HEK293 (cell line): Measurements from ENCODE around the gene C1orf56.

Experiments used
- BCL11A ChIP-seq: fragments of 450-650 bp; formaldehyde crosslinking; IDR thresholded peaks from 2 replicates; pipeline ENCODE4 v1.5.1; 2016; ENCODE audit warnings: low read depth, missing biosample characterization, missing genetic modification characterization
- HOXA7 ChIP-seq: sonication (generic); formaldehyde crosslinking; IDR thresholded peaks from 2 replicates; pipeline ENCODE4 v1.8.1; 2022; ENCODE audit warnings: missing genetic modification reagents, borderline replicate concordance
- SETDB1 ChIP-seq: IDR thresholded peaks from one replicate; pipeline ENCODE4 v1.6.1; 2017; ENCODE audit warnings: mild to moderate bottlenecking, low read length, moderate library complexity, mixed read lengths; ENCODE audit not compliant: insufficient read length
- YY1 ChIP-seq: fragments of 450-650 bp; formaldehyde crosslinking; IDR thresholded peaks from 2 replicates; pipeline ENCODE4 v1.5.1; 2018; ENCODE audit warnings: missing biosample characterization, missing genetic modification characterization
- ZBTB17 ChIP-seq: fragments of 450-650 bp; formaldehyde crosslinking; IDR thresholded peaks from 2 replicates; pipeline ENCODE4 v1.5.1; 2016; ENCODE audit warnings: missing biosample characterization, missing genetic modification characterization
- ZNF132 ChIP-seq: fragments of 450-650 bp; formaldehyde crosslinking; IDR thresholded peaks from 2 replicates; pipeline ENCODE4 v1.5.1; 2017; ENCODE audit warnings: missing biosample characterization, missing genetic modification characterization, borderline replicate concordance
- ZNF302 ChIP-seq: fragments of 450-650 bp; formaldehyde crosslinking; IDR thresholded peaks from 2 replicates; pipeline ENCODE4 v1.5.1; 2016; ENCODE audit warnings: missing biosample characterization, missing genetic modification characterization, low read depth
- ZNF391 ChIP-seq: fragments of 450-650 bp; formaldehyde crosslinking; IDR thresholded peaks from 2 replicates; pipeline ENCODE4 v1.5.1; 2016; ENCODE audit warnings: low read depth, missing biosample characterization, missing genetic modification characterization, borderline replicate concordance
- ZNF830 ChIP-seq: fragments of 450-650 bp; IDR thresholded peaks from 2 replicates; pipeline ENCODE4 v1.5.0; 2018; ENCODE audit warnings: missing biosample characterization, missing genetic modification characterization, low read depth, mild to moderate bottlenecking, moderate library complexity
- ZSCAN30 ChIP-seq: fragments of 450-650 bp; IDR thresholded peaks from 2 replicates; pipeline ENCODE4 v1.5.1; 2018; ENCODE audit warnings: missing biosample characterization, mild to moderate bottlenecking, missing genetic modification characterization, moderate library complexity
- TF ChIP-seq, protein P1 (sequence below): fragments of 450-650 bp; formaldehyde crosslinking; IDR thresholded peaks from 2 replicates; pipeline ENCODE4 v1.5.1; 2016; ENCODE audit warnings: missing biosample characterization, missing genetic modification characterization
- TF ChIP-seq, protein P2 (sequence below): fragments of 450-650 bp; formaldehyde crosslinking; IDR thresholded peaks from 2 replicates; pipeline ENCODE4 v1.5.1; 2016; ENCODE audit warnings: missing biosample characterization, missing genetic modification characterization
- TF ChIP-seq, protein P3 (sequence below): fragments of 450-650 bp; formaldehyde crosslinking; IDR thresholded peaks from 2 replicates; pipeline ENCODE4 v1.5.1; 2016; ENCODE audit warnings: missing biosample characterization, missing genetic modification characterization
- TF ChIP-seq, protein P4 (sequence below): fragments of 450-650 bp; IDR thresholded peaks from 2 replicates; pipeline ENCODE4 v1.5.1; 2018; ENCODE audit warnings: missing biosample characterization, missing genetic modification characterization

DNA sequence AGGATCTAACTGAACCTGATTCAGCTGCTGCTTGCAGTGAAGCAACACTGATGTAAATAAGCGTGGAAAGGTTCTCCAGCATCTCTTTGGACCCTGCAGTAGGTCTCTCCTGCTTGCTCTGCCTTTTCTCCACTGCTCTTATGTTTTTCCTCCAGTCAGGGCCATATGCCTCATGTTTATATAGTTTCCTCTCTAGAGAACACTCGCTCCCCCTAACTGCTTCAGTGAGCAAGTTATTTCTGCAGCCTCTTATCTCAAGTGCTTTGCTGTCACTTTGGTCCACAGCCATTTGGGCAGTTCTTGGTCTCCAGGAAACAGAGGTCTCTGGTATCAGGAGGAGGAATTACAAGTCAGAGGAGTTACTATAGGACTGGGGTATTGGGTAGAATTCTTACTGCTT, 34.0 kb upstream of the C1orf56 start:
- TF ChIP-seq, protein P1, sequence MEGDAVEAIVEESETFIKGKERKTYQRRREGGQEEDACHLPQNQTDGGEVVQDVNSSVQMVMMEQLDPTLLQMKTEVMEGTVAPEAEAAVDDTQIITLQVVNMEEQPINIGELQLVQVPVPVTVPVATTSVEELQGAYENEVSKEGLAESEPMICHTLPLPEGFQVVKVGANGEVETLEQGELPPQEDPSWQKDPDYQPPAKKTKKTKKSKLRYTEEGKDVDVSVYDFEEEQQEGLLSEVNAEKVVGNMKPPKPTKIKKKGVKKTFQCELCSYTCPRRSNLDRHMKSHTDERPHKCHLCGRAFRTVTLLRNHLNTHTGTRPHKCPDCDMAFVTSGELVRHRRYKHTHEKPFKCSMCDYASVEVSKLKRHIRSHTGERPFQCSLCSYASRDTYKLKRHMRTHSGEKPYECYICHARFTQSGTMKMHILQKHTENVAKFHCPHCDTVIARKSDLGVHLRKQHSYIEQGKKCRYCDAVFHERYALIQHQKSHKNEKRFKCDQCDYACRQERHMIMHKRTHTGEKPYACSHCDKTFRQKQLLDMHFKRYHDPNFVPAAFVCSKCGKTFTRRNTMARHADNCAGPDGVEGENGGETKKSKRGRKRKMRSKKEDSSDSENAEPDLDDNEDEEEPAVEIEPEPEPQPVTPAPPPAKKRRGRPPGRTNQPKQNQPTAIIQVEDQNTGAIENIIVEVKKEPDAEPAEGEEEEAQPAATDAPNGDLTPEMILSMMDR (tag by site-specific recombination): peak; percentile 24; the same call in 1 of the 2 replicates
- TF ChIP-seq BCL11A (tag by site-specific recombination) (no peak), ZNF132 (tag by site-specific recombination) (no peak), ZNF830 (tag by site-specific recombination) (no peak), ZSCAN30 (tag by site-specific recombination) (no peak), SETDB1 (no peak), ZBTB17 (no peak), ZNF302 (no peak), YY1 (tag by site-specific recombination) (no peak), HOXA7 (CRISPR knock-in tag) (no peak), ZNF391 (tag by site-specific recombination) (no peak)
- TF ChIP-seq, protein P2, sequence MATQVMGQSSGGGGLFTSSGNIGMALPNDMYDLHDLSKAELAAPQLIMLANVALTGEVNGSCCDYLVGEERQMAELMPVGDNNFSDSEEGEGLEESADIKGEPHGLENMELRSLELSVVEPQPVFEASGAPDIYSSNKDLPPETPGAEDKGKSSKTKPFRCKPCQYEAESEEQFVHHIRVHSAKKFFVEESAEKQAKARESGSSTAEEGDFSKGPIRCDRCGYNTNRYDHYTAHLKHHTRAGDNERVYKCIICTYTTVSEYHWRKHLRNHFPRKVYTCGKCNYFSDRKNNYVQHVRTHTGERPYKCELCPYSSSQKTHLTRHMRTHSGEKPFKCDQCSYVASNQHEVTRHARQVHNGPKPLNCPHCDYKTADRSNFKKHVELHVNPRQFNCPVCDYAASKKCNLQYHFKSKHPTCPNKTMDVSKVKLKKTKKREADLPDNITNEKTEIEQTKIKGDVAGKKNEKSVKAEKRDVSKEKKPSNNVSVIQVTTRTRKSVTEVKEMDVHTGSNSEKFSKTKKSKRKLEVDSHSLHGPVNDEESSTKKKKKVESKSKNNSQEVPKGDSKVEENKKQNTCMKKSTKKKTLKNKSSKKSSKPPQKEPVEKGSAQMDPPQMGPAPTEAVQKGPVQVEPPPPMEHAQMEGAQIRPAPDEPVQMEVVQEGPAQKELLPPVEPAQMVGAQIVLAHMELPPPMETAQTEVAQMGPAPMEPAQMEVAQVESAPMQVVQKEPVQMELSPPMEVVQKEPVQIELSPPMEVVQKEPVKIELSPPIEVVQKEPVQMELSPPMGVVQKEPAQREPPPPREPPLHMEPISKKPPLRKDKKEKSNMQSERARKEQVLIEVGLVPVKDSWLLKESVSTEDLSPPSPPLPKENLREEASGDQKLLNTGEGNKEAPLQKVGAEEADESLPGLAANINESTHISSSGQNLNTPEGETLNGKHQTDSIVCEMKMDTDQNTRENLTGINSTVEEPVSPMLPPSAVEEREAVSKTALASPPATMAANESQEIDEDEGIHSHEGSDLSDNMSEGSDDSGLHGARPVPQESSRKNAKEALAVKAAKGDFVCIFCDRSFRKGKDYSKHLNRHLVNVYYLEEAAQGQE (tag by site-specific recombination): no peak
- TF ChIP-seq, protein P3, sequence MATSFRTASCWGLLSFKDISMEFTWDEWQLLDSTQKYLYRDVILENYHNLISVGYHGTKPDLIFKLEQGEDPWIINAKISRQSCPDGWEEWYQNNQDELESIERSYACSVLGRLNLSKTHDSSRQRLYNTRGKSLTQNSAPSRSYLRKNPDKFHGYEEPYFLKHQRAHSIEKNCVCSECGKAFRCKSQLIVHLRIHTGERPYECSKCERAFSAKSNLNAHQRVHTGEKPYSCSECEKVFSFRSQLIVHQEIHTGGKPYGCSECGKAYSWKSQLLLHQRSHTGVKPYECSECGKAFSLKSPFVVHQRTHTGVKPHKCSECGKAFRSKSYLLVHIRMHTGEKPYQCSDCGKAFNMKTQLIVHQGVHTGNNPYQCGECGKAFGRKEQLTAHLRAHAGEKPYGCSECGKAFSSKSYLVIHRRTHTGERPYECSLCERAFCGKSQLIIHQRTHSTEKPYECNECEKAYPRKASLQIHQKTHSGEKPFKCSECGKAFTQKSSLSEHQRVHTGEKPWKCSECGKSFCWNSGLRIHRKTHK (tag by site-specific recombination): no peak
- TF ChIP-seq, protein P4, sequence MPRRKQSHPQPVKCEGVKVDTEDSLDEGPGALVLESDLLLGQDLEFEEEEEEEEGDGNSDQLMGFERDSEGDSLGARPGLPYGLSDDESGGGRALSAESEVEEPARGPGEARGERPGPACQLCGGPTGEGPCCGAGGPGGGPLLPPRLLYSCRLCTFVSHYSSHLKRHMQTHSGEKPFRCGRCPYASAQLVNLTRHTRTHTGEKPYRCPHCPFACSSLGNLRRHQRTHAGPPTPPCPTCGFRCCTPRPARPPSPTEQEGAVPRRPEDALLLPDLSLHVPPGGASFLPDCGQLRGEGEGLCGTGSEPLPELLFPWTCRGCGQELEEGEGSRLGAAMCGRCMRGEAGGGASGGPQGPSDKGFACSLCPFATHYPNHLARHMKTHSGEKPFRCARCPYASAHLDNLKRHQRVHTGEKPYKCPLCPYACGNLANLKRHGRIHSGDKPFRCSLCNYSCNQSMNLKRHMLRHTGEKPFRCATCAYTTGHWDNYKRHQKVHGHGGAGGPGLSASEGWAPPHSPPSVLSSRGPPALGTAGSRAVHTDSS (tag by site-specific recombination): no peak
